ENCODE results near the gene TUFT1. TPM values are rescaled to one million over a fixed set of nuclear protein-coding genes. Genes with fewer than 3 reads are reported as not detected.
A peak's percentile ranks its signal among the peaks of the same experiment; 100 is the strongest.

The TUFT1 gene
- polyA plus RNA-seq, 3 donors: 1.5 to 1.7 (median 1.6) TPM

DNA sequence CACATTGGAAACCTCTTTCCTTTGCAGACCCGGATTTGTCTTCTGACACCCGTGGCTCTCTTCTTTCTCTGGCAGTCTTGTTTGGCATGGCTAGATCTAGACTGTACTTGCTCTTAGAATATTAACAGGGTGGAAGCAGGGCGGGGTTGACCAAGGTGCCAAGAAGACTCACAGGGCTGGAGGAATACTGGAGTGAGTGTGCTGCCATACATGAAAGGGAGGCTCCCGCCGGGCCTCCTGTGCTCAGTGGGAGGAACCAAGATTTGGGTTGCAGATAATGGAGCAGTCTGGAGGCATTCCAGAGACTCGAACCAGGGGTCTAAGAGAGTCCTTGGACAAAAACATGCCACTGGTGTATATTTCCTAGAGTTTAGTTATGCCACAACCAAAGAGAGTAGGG, 44.2 kb downstream of the TUFT1 start:
- Mint-ChIP-seq H3K36me3 (peaks cover 3 to 5% of the 10 kb centered on the region in 2 donors), H3K4me1 (peaks cover 3% of the 10 kb centered on the region), H3K4me3 (peak overlapping the region in 1 of 2 donors; percentile 6), H3K9me3 (no peaks in the 10 kb centered on the region), H3K27ac (no peak overlapping the region), H3K27me3 (ENCODE audit: low read depth in 3 of 3) (peaks cover 2 to 9% (median 6%) of the 10 kb centered on the region in 3 donors)
- H3K27ac ChIP-seq (ENCODE audit: low read depth in 1 of 2, low read length in 2 of 2): no peak overlapping the region
- WGBS (ENCODE audit: insufficient coverage): 100% methylated on average over 3 of the region's 6 CpGs
- H2AFZ ChIP-seq (ENCODE audit: insufficient read depth, low read depth, low read length, poor library complexity, severe bottlenecking): no peak overlapping the region
- H3K9ac ChIP-seq (ENCODE audit: insufficient read depth, low read length, poor library complexity, severe bottlenecking): no peak overlapping the region
- H3K4me3 ChIP-seq (replicated peaks in 1 of 3; ENCODE audit: low read depth in 2 of 3, low read length in 3 of 3): no peak overlapping the region
- H3K4me2 ChIP-seq (replicated peaks; ENCODE audit: extremely low read depth, low read length, poor library complexity, severe bottlenecking): no peak overlapping the region
- H4K20me1 ChIP-seq (ENCODE audit: insufficient read depth, low read length): no peaks in the 10 kb centered on the region
- no peaks in the 10 kb centered on the region for H3K79me2 ChIP-seq (ENCODE audit: insufficient read depth, low read length)
- no peaks in the 10 kb centered on the region for H3K27me3 ChIP-seq (ENCODE audit: control insufficient read depth in 2 of 2, insufficient read depth in 2 of 2, low read length in 2 of 2)
- no peak for DNase-seq
- H3K4me1 ChIP-seq (ENCODE audit: control insufficient read depth in 1 of 2, insufficient read depth in 2 of 2, low read length in 2 of 2): no peaks in the 10 kb centered on the region
- no peaks in the 10 kb centered on the region for H3K9me3 ChIP-seq (replicated peaks in 1 of 2; ENCODE audit: control insufficient read depth in 1 of 2, insufficient read depth in 1 of 2, low read length in 2 of 2)
- H3K36me3 ChIP-seq (replicated peaks in 1 of 2; ENCODE audit: control insufficient read depth in 1 of 2, insufficient read depth in 2 of 2, low read length in 2 of 2): no peaks in the 10 kb centered on the region
- intact Hi-C loops (cut with micrococcal nuclease): no loop called here
- no peak for TF ChIP-seq CTCF (IDR thresholded peaks at IDR 0.05)

GRCh38 chr1:151584780-151585179, 44.7 kb downstream of the TUFT1 start:
- H3K27ac Mint-ChIP-seq: no peak overlapping the region
- intact Hi-C loops (cut with micrococcal nuclease): no loop called here
- Histone ChIP-seq H4K20me1 (ENCODE audit: insufficient read depth, low read length) (no peaks in the 10 kb centered on the region), H3K9me3 (replicated peaks in 1 of 2; ENCODE audit: control insufficient read depth in 1 of 2, insufficient read depth in 1 of 2, low read length in 2 of 2) (no peaks in the 10 kb centered on the region), H3K36me3 (replicated peaks in 1 of 2; ENCODE audit: control insufficient read depth in 1 of 2, insufficient read depth in 2 of 2, low read length in 2 of 2) (no peaks in the 10 kb centered on the region), H3K27me3 (ENCODE audit: control insufficient read depth in 2 of 2, insufficient read depth in 2 of 2, low read length in 2 of 2) (no peaks in the 10 kb centered on the region), H3K4me3 (replicated peaks in 1 of 3; ENCODE audit: low read depth in 2 of 3, low read length in 3 of 3) (no peak overlapping the region), H2AFZ (ENCODE audit: insufficient read depth, low read depth, low read length, poor library complexity, severe bottlenecking) (no peak overlapping the region), H3K79me2 (ENCODE audit: insufficient read depth, low read length) (no peaks in the 10 kb centered on the region), H3K9ac (ENCODE audit: insufficient read depth, low read length, poor library complexity, severe bottlenecking) (no peak overlapping the region), H3K27ac (ENCODE audit: low read depth in 1 of 2, low read length in 2 of 2) (no peak overlapping the region), H3K4me2 (replicated peaks; ENCODE audit: extremely low read depth, low read length, poor library complexity, severe bottlenecking) (no peak overlapping the region), H3K4me1 (ENCODE audit: control insufficient read depth in 1 of 2, insufficient read depth in 2 of 2, low read length in 2 of 2) (no peaks in the 10 kb centered on the region)
- 98% methylated on average over 5 of the region's 7 CpGs for WGBS (ENCODE audit: insufficient coverage)
- peak overlapping the region in 1 of 2 donors; percentile 6 for H3K4me3 Mint-ChIP-seq
- peaks cover 0 to 2% of the 10 kb centered on the region in 2 donors for H3K36me3 Mint-ChIP-seq
- TF ChIP-seq CTCF (IDR thresholded peaks at IDR 0.05): no peak
- peaks cover 2 to 7% (median 6%) of the 10 kb centered on the region in 3 donors for H3K27me3 Mint-ChIP-seq (ENCODE audit: low read depth in 3 of 3)
- H3K9me3 Mint-ChIP-seq: no peaks in the 10 kb centered on the region
- H3K4me1 Mint-ChIP-seq: peaks cover 3% of the 10 kb centered on the region
- no peak for DNase-seq

Measured in CD14-positive monocyte (primary cell).